Measurements from ENCODE around the gene ADAMTS3. TPM values are rescaled to one million over a fixed set of nuclear protein-coding genes. Genes with fewer than 3 reads are reported as not detected.

Gene ADAMTS3
- total and polyA plus RNA-seq, 8 donors = 0.13 to 6.8 (median 0.24) TPM; not detected in 2

- H3K36me3 ChIP-seq = no peaks in the 10 kb centered on the region
- TF ChIP-seq CTCF (IDR thresholded peaks at IDR 0.05) (no peak), EP300 (IDR thresholded peaks at IDR 0.05) (no peak)
- DNase-seq = no peak
- H3K27ac ChIP-seq = no peak overlapping the region
- intact Hi-C loops (cut with DNase I; ENCODE audit: low total_unique reads) = no loop called here
- no peaks in the 10 kb centered on the region for H3K4me1 ChIP-seq
- H3K4me3 ChIP-seq = no peak overlapping the region
- H3K9me3 ChIP-seq = no peaks in the 10 kb centered on the region
- H3K27me3 ChIP-seq = no peaks in the 10 kb centered on the region
These were observed 163.6 kb downstream of the ADAMTS3 start for GRCh38 chr4:72405417-72405816.

- Histone ChIP-seq H3K9me3 (no peaks in the 10 kb centered on the region), H3K4me3 (no peak overlapping the region), H3K27ac (no peak overlapping the region), H3K36me3 (no peaks in the 10 kb centered on the region), H3K27me3 (no peaks in the 10 kb centered on the region), H3K4me1 (no peaks in the 10 kb centered on the region)
- intact Hi-C loops (cut with DNase I; ENCODE audit: low total_unique reads) = no loop called here
- TF ChIP-seq POLR2AphosphoS5 (IDR thresholded peaks at IDR 0.05) = no peak
- TF ChIP-seq CTCF (IDR thresholded peaks at IDR 0.05) = no peak
- no peak for TF ChIP-seq EP300 (IDR thresholded peaks at IDR 0.05)
- no peak for TF ChIP-seq POLR2A (IDR thresholded peaks at IDR 0.05)
- 71 to 81% (median 78%) methylated on average over 7 of the region's 7 CpGs for WGBS, 5 donors
- DNase-seq = no peak
These were observed 171.7 kb downstream of the ADAMTS3 start for GRCh38 chr4:72397314-72397713.

GRCh38 chr4:72394012-72394663 is 174.9 kb downstream of the ADAMTS3 start:
- no peaks in the 10 kb centered on the region for H3K4me1 ChIP-seq
- H3K9me3 ChIP-seq = no peaks in the 10 kb centered on the region
- H3K27ac ChIP-seq = no peak overlapping the region
- H3K36me3 ChIP-seq = no peaks in the 10 kb centered on the region
- no peak overlapping the region for H3K4me3 ChIP-seq
- no peaks in the 10 kb centered on the region for H3K27me3 ChIP-seq
- TF ChIP-seq POLR2A (IDR thresholded peaks at IDR 0.05) = no peak
- TF ChIP-seq POLR2AphosphoS5 (IDR thresholded peaks at IDR 0.05) = no peak
- no peak for TF ChIP-seq CTCF (IDR thresholded peaks at IDR 0.05)
- no peak for TF ChIP-seq EP300 (IDR thresholded peaks at IDR 0.05)
- no peak for DNase-seq
- intact Hi-C loops (cut with DNase I; ENCODE audit: low total_unique reads) = no loop called here
- 74 to 84% (median 83%) methylated on average over 3 of the region's 3 CpGs for WGBS, 5 donors

GRCh38 chr4:72391281-72391680 is 177.7 kb downstream of the ADAMTS3 start:
- Histone ChIP-seq H3K4me1 (no peaks in the 10 kb centered on the region), H3K27me3 (no peaks in the 10 kb centered on the region), H3K4me3 (no peak overlapping the region), H3K9me3 (no peaks in the 10 kb centered on the region), H3K36me3 (no peaks in the 10 kb centered on the region), H3K27ac (no peak overlapping the region)
- TF ChIP-seq POLR2A (IDR thresholded peaks at IDR 0.05) = no peak
- no peak for TF ChIP-seq POLR2AphosphoS5 (IDR thresholded peaks at IDR 0.05)
- TF ChIP-seq CTCF (IDR thresholded peaks at IDR 0.05) = no peak
- TF ChIP-seq EP300 (IDR thresholded peaks at IDR 0.05) = no peak
- no peak for DNase-seq
- WGBS, 5 donors = 92 to 98% (median 94%) methylated on average over 2 of the region's 2 CpGs
- intact Hi-C loops (cut with DNase I; ENCODE audit: low total_unique reads) = no loop called here

All from stomach (tissue), 9 donors.